HTR-8/SVneo (cell line): ENCODE results near the gene GPR183.
"Not testable (repeated sequence)": the region's sequence is repeated elsewhere in the genome, so short reads cannot be mapped to it uniquely, and the experiment has no call there.

Experiments used
- DNase-seq: peaks from one replicate; pipeline ENCODE4 v3.0.0; 2011; ENCODE audit warnings: low spot score, mixed read lengths; ENCODE audit not compliant: insufficient read length
- FAIRE-seq: peaks from 2 replicates; lab custom pipeline; 2011; peaks lifted over from hg19 to GRCh38; lab: Jason Lieb, UNC

The GPR183 gene

GRCh38 chr13:99256283-99256682, 50.9 kb downstream of the GPR183 start:
- FAIRE-seq: no peak

GRCh38 chr13:99255271-99255670, 51.9 kb downstream of the GPR183 start:
- DNase-seq: no peak
- no peak for FAIRE-seq

More at GRCh38 chr13:99256283-99256682, 50.9 kb downstream of the GPR183 start:
- no peak for DNase-seq

GRCh38 chr13:99254830-99255229, 52.4 kb downstream of the GPR183 start:
- FAIRE-seq (no peak), DNase-seq (no peak)

- FAIRE-seq (no peak), DNase-seq (no peak)
Observed at GRCh38 chr13:99251921-99252320, 55.3 kb downstream of the GPR183 start.

GRCh38 chr13:99250982-99251825, 56.0 kb downstream of the GPR183 start:
- no peak for DNase-seq
- no peak for FAIRE-seq

- DNase-seq, FAIRE-seq: not testable (repeated sequence)
Observed at GRCh38 chr13:99249606-99250005, 57.6 kb downstream of the GPR183 start.

GRCh38 chr13:99249178-99249577, 58.0 kb downstream of the GPR183 start:
- DNase-seq, FAIRE-seq: not testable (repeated sequence)

GRCh38 chr13:99246100-99246499, 61.1 kb downstream of the GPR183 start:
- FAIRE-seq (no peak), DNase-seq (no peak)
